Measurements from ENCODE around the gene ZNF839. TPM values are rescaled to one million over a fixed set of nuclear protein-coding genes. Genes with fewer than 3 reads are reported as not detected.
"Not testable (repeated sequence)": the region's sequence is repeated elsewhere in the genome, so short reads cannot be mapped to it uniquely, and the experiment has no call there.

Gene ZNF839
- total RNA-seq, 2 experiments from 2014 or later: 20.2 to 23.3 TPM

- TF ChIP-seq CTCF (conservative IDR thresholded peaks at IDR 0.05; ENCODE audit: low read length): peak; percentile 62
- no peak for TF ChIP-seq EZH2phosphoT487 (IDR thresholded peaks at IDR 0.05; ENCODE audit: borderline replicate concordance, low read depth, low read length)
- ChIA-PET CTCF (ENCODE audit: unreplicated experiment) (no interaction called here), POLR2A (interaction anchor here (0.6 to 0.9 kb wide), 3 partner anchors 10 to 310 kb away, joined by 3 to 4 read pairs (median 3); partner anchors contain the start of gene MOK)
- H3K4me1 ChIP-seq (ENCODE audit: insufficient read depth, low read length, poor library complexity, severe bottlenecking): no peaks in the 10 kb centered on the region
- 0 out of 2 replicates have a peak overlapping the region, but pooled peaks have one; percentile 1 for H2AFZ ChIP-seq (ENCODE audit: low read length)
- H3K4me3 ChIP-seq (ENCODE audit: low read depth, low read length, poor library complexity, severe bottlenecking): no peak overlapping the region
- no peaks in the 10 kb centered on the region for H3K9me3 ChIP-seq (ENCODE audit: low read length)
- H3K9me2 ChIP-seq (ENCODE audit: insufficient read depth, low read length): no peaks in the 10 kb centered on the region
- no TSS peak for BruUV-seq (replicated peaks)
- no peak overlapping the region for H3K4me2 ChIP-seq (ENCODE audit: low read length)
- H3K36me3 ChIP-seq (ENCODE audit: insufficient read depth, low read length): no peaks in the 10 kb centered on the region
- DNase-seq (ENCODE audit: low spot score): no peak
- H4K20me1 ChIP-seq (ENCODE audit: insufficient read depth, low read length): no peaks in the 10 kb centered on the region
- no peak overlapping the region for H3K27ac ChIP-seq (ENCODE audit: low read depth, low read length, poor library complexity, severe bottlenecking)
- no peaks in the 10 kb centered on the region for H3K79me2 ChIP-seq (ENCODE audit: insufficient read depth, low read depth, low read length)
- intact Hi-C loops (cut with micrococcal nuclease; ENCODE audit: unreplicated experiment): no loop called here
Observed at GRCh38 chr14:102295270-102295669, 24.3 kb upstream of the ZNF839 start.

GRCh38 chr14:102297436-102298170 is 21.9 kb upstream of the ZNF839 start:
- TF ChIP-seq EZH2phosphoT487 (IDR thresholded peaks at IDR 0.05; ENCODE audit: borderline replicate concordance, low read depth, low read length) (no peak), CTCF (conservative IDR thresholded peaks at IDR 0.05; ENCODE audit: low read length) (no peak)
- BruUV-seq (replicated peaks): no TSS peak
- CTCF ChIA-PET (ENCODE audit: unreplicated experiment): no interaction called here

GRCh38 chr14:102298303-102299070 is 21.1 kb upstream of the ZNF839 start:
- BruUV-seq (replicated peaks); H3K4me3 ChIP-seq (ENCODE audit: low read depth, low read length, poor library complexity, severe bottlenecking); CTCF ChIA-PET (ENCODE audit: unreplicated experiment); H3K79me2 ChIP-seq (ENCODE audit: insufficient read depth, low read depth, low read length); H3K4me2 ChIP-seq (ENCODE audit: low read length); H3K36me3 ChIP-seq (ENCODE audit: insufficient read depth, low read length); H3K4me1 ChIP-seq (ENCODE audit: insufficient read depth, low read length, poor library complexity, severe bottlenecking); H3K9me2 ChIP-seq (ENCODE audit: insufficient read depth, low read length); DNase-seq (ENCODE audit: low spot score); H4K20me1 ChIP-seq (ENCODE audit: insufficient read depth, low read length); H3K27ac ChIP-seq (ENCODE audit: low read depth, low read length, poor library complexity, severe bottlenecking); H3K9me3 ChIP-seq (ENCODE audit: low read length); H2AFZ ChIP-seq (ENCODE audit: low read length); intact Hi-C loops (cut with micrococcal nuclease; ENCODE audit: unreplicated experiment): not testable (repeated sequence)
- POLR2A ChIA-PET: interaction anchor here (0.6 to 1.0 kb wide), 3 partner anchors 19 to 174 kb away, joined by 3 read pairs; no protein-coding TSS in a partner anchor

More at GRCh38 chr14:102297436-102298170, 21.9 kb upstream of the ZNF839 start:
- H3K4me3 ChIP-seq (ENCODE audit: low read depth, low read length, poor library complexity, severe bottlenecking): no peak overlapping the region
- H3K4me2 ChIP-seq (ENCODE audit: low read length): no peak overlapping the region
- H3K79me2 ChIP-seq (ENCODE audit: insufficient read depth, low read depth, low read length): no peaks in the 10 kb centered on the region
- H3K9me2 ChIP-seq (ENCODE audit: insufficient read depth, low read length): no peaks in the 10 kb centered on the region
- no peak for DNase-seq (ENCODE audit: low spot score)
- no peaks in the 10 kb centered on the region for H3K9me3 ChIP-seq (ENCODE audit: low read length)
- H3K4me1 ChIP-seq (ENCODE audit: insufficient read depth, low read length, poor library complexity, severe bottlenecking): no peaks in the 10 kb centered on the region
- no peak overlapping the region for H3K27ac ChIP-seq (ENCODE audit: low read depth, low read length, poor library complexity, severe bottlenecking)
- POLR2A ChIA-PET: interaction anchor here (0.6 to 1.0 kb wide), 2 partner anchors 29 to 173 kb away, joined by 3 read pairs; no protein-coding TSS in a partner anchor
- H3K36me3 ChIP-seq (ENCODE audit: insufficient read depth, low read length): no peaks in the 10 kb centered on the region
- intact Hi-C loops (cut with micrococcal nuclease; ENCODE audit: unreplicated experiment): no loop called here
- no peaks in the 10 kb centered on the region for H4K20me1 ChIP-seq (ENCODE audit: insufficient read depth, low read length)
- no peak overlapping the region for H2AFZ ChIP-seq (ENCODE audit: low read length)
